ENCODE results near the gene PSMD1. TPM values are rescaled to one million over a fixed set of nuclear protein-coding genes. Genes with fewer than 3 reads are reported as not detected.
A peak's percentile ranks its signal among the peaks of the same experiment; 100 is the strongest.

The PSMD1 gene
- total and polyA plus RNA-seq, 2 donors (not counting 3 experiments of a cell fraction or from before 2014, with no cell fraction given) = 163 to 209 TPM

DNA sequence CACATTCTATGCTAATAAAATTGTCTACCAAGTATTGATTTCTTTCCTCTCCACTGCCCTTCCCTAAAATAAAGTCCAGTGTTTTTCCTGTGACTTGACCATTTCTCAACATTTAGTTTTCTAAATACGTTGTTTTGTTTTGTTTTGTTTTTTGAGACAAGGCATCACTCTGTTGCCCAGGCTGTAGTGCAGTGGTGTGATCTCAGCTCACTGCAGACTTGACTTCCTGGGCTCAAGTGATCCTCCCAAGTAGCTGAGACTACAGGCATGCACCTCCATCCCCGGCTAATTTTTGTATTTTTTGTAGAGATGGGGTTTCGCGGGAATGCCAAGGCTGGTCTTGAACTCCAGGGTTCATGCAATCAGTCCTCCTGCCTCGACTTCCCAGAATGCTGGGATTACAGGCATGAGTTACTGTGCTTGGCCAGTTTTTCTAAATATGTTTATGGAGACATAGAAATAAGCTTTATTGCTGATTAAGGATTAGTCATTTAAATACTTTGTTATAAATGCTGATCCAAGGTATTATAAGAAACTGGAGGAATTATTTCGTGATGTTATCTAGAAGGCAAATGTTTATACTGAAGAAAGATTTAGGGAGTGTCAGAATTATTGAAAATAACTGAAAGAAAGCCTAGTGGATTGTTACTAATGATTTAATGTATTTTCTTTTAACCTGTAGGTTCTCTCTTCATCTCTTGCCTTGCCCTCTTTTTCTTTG, 73.8 kb downstream of the PSMD1 start:
- H3K9ac ChIP-seq (replicated peaks; ENCODE audit: extremely low read depth, insufficient read depth, low read length) = no peak overlapping the region
- dilution Hi-C loops (cut with MboI; ENCODE audit: extremely low pct_ligation_motif_present, low sequenced_read_pairs) = no loop called here
- no peaks in the 10 kb centered on the region for H3K36me3 ChIP-seq (ENCODE audit: control insufficient read depth in 2 of 2, extremely low read depth in 1 of 2, insufficient read depth in 2 of 2, low read length in 2 of 2)
- no peak overlapping the region for H2AFZ ChIP-seq (ENCODE audit: low read depth, low read length)
- TF ChIP-seq MYC (IDR thresholded peaks at IDR 0.05; ENCODE audit: low read depth, low read length) = no peak
- peak; percentile 25 for TF ChIP-seq GATA2 (IDR thresholded peaks at IDR 0.05; ENCODE audit: insufficient read depth, insufficient read length, low read depth, low read length)
- no peaks in the 10 kb centered on the region for H3K9me3 ChIP-seq (replicated peaks; ENCODE audit: control insufficient read depth, insufficient read depth, low read length)
- H3K4me1 ChIP-seq (ENCODE audit: control insufficient read depth, extremely low read depth, insufficient read depth, low read length) = peaks cover 32% of the 10 kb centered on the region
- no peaks in the 10 kb centered on the region for H3K9me1 ChIP-seq (replicated peaks; ENCODE audit: control insufficient read depth, extremely low read depth, insufficient read depth, low read length)
- no peaks in the 10 kb centered on the region for H4K20me1 ChIP-seq (replicated peaks; ENCODE audit: control insufficient read depth, extremely low read depth, insufficient read depth, low read length)
- ChIA-PET CTCF (interaction anchor here (1.2 to 3.3 kb wide), 5 partner anchors 18 to 62 kb away, joined by 4 to 17 read pairs (median 5); no protein-coding TSS in a partner anchor), POLR2A (no interaction called here)
- peaks cover 34% of the 10 kb centered on the region for H3K79me2 ChIP-seq (ENCODE audit: control insufficient read depth, insufficient read depth, low read length)
- BruUV-seq (replicated peaks) = no TSS peak
- peak overlapping the region; percentile 21 for H3K27ac ChIP-seq (ENCODE audit: insufficient read depth, low read depth, low read length)
- FAIRE-seq (no peak), DNase-seq (ENCODE audit: low read depth, low spot score) (no peak)
- intact Hi-C loops (cut with micrococcal nuclease) = no loop called here
- H3K4me3 ChIP-seq (replicated peaks in 1 of 3; ENCODE audit: insufficient read depth in 1 of 3, low read depth in 1 of 3, low read length in 3 of 3) = no peak overlapping the region
- H3K4me2 ChIP-seq (ENCODE audit: insufficient read depth, low read length) = no peak overlapping the region
- no peaks in the 10 kb centered on the region for H3K27me3 ChIP-seq (ENCODE audit: control insufficient read depth in 2 of 2, insufficient read depth in 2 of 2, low read length in 2 of 2)

DNA sequence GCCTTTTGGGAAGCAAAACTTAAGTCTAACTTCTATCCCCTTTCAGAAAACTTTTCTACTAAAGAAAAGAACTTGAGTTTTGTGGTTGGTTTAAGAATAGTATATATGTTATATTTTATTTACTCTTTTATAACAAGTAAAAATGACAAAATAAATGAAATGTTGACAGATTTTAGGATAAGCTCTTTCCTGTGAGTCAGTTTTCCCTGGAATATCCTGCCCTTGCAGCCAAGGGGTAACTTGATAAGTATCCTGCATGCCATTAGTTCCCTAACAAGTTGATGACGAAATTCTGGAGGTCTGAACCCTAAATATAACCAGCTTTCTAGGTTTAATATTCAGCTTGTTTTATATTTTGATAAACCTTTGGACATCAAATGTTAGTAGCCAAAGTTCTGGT, 75.5 kb downstream of the PSMD1 start:
- H3K4me2 ChIP-seq (ENCODE audit: insufficient read depth, low read length) = peak overlapping the region; percentile 62
- peak; percentile 84 for DNase-seq (ENCODE audit: low read depth, low spot score)
- no peaks in the 10 kb centered on the region for H3K9me3 ChIP-seq (replicated peaks; ENCODE audit: control insufficient read depth, insufficient read depth, low read length)
- no peaks in the 10 kb centered on the region for H4K20me1 ChIP-seq (replicated peaks; ENCODE audit: control insufficient read depth, extremely low read depth, insufficient read depth, low read length)
- no peaks in the 10 kb centered on the region for H3K36me3 ChIP-seq (ENCODE audit: control insufficient read depth in 2 of 2, extremely low read depth in 1 of 2, insufficient read depth in 2 of 2, low read length in 2 of 2)
- dilution Hi-C loops (cut with MboI; ENCODE audit: extremely low pct_ligation_motif_present, low sequenced_read_pairs) (no loop called here), intact Hi-C loops (cut with micrococcal nuclease) (loop anchor here (1.0 kb wide), 2 partner anchors 9 to 30 kb away; no protein-coding TSS in a partner anchor)
- peak overlapping the region in 1 of 3 experiments; percentile 6 for H3K4me3 ChIP-seq (replicated peaks in 1 of 3; ENCODE audit: insufficient read depth in 1 of 3, low read depth in 1 of 3, low read length in 3 of 3)
- FAIRE-seq = peak; percentile 57
- H3K27me3 ChIP-seq (ENCODE audit: control insufficient read depth in 2 of 2, insufficient read depth in 2 of 2, low read length in 2 of 2) = no peaks in the 10 kb centered on the region
- H3K27ac ChIP-seq (ENCODE audit: insufficient read depth, low read depth, low read length) = peak overlapping the region; percentile 65
- TF ChIP-seq GATA2 (IDR thresholded peaks at IDR 0.05; ENCODE audit: insufficient read depth, insufficient read length, low read depth, low read length) = peak; percentile 91
- peak; percentile 74 for TF ChIP-seq JUN (IDR thresholded peaks at IDR 0.05; ENCODE audit: borderline replicate concordance, insufficient read depth, insufficient read length, low read depth)
- peak; percentile 66 for TF ChIP-seq FOS (IDR thresholded peaks at IDR 0.05; ENCODE audit: borderline replicate concordance, insufficient read depth, low read length)
- no peak for TF ChIP-seq POLR2A (IDR thresholded peaks at IDR 0.05; ENCODE audit: low read depth, low read length)
- TF ChIP-seq POLR2AphosphoS5 (IDR thresholded peaks at IDR 0.05; ENCODE audit: insufficient read depth, low read depth, low read length) = peak; percentile 48
- no peak for TF ChIP-seq EZH2 (IDR thresholded peaks at IDR 0.05; ENCODE audit: borderline replicate concordance, low read depth, low read length, severe bottlenecking)
- TF ChIP-seq MYC (IDR thresholded peaks at IDR 0.05; ENCODE audit: low read depth, low read length) = no peak
- peaks cover 36% of the 10 kb centered on the region for H3K79me2 ChIP-seq (ENCODE audit: control insufficient read depth, insufficient read depth, low read length)
- H2AFZ ChIP-seq (ENCODE audit: low read depth, low read length) = no peak overlapping the region
- ChIA-PET POLR2A (no interaction called here), CTCF (interaction anchor here (0.6 to 1.4 kb wide), 5 partner anchors 16 to 61 kb away, joined by 3 to 6 read pairs (median 4); no protein-coding TSS in a partner anchor)
- no peaks in the 10 kb centered on the region for H3K9me1 ChIP-seq (replicated peaks; ENCODE audit: control insufficient read depth, extremely low read depth, insufficient read depth, low read length)
- H3K4me1 ChIP-seq (ENCODE audit: control insufficient read depth, extremely low read depth, insufficient read depth, low read length) = peaks cover 33% of the 10 kb centered on the region
- H3K9ac ChIP-seq (replicated peaks; ENCODE audit: extremely low read depth, insufficient read depth, low read length) = no peak overlapping the region
- BruUV-seq (replicated peaks) = no TSS peak
